Inflammatory macrophage (primary cell): ENCODE measurements around the gene HSF4.

Experiments used
- DNase-seq, 2 donors: peaks; one replicate each; pipeline ENCODE4 v3.0.0-alpha.2; 2020 to 2022

Gene HSF4

DNA sequence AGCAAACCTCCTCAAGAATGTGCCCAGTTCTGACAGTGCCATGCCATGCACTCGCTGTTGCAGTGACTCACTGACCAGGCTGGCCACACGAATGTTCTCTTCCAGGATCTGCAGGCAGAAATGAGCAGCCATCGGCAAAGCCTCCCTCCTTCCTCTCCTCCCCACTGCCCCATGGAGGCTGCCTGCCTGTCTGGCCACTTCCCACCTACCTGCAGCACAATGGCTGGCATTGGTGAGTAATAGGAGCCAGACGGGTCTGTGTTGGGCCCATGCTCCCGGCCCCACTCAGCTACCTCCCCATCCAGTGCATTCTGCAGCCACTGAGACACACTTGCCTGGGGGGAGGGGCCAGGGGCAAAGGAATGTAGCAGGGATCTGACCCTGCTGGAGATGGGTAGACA, 22.0 kb downstream of the HSF4 start:
- DNase-seq: no peak

- DNase-seq: no peak
These were observed 22.8 kb downstream of the HSF4 start for GRCh38 chr16:67187175-67187890.

- DNase-seq: no peak
These were observed 23.8 kb downstream of the HSF4 start for GRCh38 chr16:67188323-67188722.

- no peak for DNase-seq
These were observed 24.3 kb downstream of the HSF4 start for GRCh38 chr16:67188798-67189197.

DNA sequence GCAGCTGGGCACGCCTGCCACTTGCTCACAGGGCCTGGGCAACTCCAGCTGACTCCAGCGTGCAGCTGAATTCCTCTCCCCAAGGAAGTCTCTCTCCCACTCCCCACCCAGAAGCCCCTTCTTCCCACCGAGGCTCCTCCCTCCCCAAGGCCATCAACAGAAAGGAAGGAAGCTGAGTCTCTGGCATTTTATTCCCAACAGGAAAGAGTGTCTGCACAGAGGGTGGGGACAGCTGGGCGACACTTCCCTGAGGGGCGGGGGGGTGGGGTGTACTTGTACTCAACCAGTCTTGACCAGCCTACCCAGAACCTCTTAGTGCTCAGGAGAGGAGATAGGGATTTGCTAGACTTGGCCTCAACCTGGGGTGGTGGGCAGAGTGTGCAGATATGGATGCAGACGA, 25.5 kb downstream of the HSF4 start, which contains the start of gene EXOC3L1:
Gene EXOC3L1, minus strand, starts transcription at position 96 of the 400 bp plus-strand sequence. CDS start 460 bp downstream, outside the sequence.
- DNase-seq: no peak

DNA sequence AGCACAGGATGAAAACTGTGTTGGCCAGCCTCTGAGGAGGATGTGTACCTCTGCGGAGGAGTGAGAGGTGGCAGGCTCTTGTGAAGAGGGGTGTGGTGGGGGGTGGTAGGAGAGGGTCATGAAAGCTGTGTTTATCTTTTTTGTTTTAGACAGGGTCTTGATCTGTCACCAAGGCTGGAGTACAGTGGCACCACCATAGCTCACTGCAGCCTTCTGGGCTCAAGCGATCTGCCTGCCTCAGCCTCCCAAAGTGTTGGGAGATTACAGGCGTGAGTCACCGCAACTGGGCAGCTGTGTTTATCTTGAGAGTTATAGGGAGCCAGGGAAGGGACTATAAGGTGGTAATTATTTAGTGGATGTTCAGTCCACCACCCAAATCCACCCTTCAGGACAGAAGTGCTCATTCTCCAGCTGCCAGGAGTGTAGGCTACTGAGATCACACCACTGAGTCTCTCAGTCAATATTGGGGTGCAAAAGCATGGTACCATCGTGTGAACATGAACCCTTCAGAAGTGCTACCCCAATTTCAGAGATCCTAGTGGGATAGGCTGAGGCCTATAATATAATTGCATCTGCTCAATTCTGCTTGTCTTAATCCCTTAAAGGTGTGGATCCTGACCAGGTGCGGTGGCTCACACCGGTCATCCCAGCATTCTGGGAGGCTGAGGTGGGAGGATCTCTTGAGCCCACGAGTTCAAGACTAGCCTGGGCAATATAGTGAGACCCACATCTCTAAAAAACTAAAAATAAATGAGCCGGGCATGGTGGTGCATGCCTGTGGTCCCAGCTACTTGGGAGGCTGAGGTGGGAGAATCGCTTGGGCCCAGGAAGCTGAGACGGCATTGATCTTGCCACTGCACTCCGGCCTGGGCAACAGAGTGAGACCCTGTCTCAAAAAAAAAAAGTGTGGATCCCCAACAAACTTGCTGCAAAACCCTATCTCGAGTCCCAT, 26.2 kb downstream of the HSF4 start:
- DNase-seq: no peak

DNA sequence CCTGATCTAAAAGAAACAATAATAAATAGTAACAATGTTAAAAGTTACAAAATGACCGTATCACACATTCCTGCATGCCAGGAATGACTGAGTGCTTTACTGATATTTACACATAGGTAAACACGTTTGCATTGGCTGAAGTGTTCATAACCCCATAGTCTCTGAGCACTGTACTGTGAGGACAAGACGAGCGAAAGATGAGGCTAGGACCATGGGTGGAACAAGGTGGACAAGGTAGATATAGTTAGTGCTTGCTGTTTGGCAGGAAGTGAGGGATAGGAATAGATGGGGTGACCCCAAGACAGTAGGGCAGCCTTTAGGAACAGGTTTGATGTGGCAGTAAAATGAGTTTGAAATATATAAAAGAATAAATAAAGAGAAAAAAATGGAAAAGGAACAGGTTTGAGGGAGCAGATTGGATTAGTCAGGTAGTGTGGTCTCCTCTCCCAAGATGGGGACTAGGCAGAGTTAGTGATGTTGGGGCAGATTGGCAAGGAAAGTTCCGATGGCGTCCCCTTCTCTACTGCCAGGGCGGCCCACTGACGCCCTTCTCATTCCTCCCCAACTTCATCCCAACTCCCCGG, 27.0 kb downstream of the HSF4 start:
- no peak for DNase-seq

DNA sequence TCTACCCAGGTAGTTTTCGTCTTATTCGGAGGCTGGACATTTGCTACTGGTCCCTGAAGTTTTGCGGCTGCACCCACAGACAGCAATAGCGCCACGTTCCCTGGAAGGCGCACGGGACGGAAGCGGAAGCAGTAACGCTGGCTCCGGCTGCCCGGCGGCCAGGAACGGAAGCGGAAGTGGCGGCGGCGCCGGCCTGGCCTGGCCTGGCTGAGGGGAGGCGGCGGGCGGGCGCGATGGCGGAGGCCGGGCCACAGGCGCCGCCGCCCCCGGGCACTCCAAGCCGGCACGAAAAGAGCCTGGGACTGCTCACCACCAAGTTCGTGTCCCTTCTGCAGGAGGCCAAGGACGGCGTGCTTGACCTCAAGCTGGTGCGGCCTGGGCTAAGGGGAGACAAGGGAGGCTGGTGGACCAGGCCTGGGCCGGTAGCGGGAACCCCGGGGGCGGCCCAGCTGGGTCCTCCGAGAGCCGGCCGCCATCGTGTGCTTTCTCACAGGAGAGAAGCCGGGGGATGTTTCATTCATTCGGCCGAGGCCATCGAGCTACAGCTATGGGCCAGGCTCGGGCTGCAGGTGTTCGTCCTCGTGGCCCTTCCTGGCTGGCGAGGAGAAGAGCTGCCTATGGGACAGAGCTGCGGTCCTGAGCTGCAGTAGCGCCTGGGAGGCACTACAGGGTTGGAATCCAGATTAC, 27.6 kb downstream of the HSF4 start, which contains the start of gene E2F4:
Gene E2F4, plus strand, starts transcription at position 161 of the 687 bp plus-strand sequence. Its CDS starts 73 bp downstream, at position 234.
- peak; percentile 93 to 96 for DNase-seq

DNA sequence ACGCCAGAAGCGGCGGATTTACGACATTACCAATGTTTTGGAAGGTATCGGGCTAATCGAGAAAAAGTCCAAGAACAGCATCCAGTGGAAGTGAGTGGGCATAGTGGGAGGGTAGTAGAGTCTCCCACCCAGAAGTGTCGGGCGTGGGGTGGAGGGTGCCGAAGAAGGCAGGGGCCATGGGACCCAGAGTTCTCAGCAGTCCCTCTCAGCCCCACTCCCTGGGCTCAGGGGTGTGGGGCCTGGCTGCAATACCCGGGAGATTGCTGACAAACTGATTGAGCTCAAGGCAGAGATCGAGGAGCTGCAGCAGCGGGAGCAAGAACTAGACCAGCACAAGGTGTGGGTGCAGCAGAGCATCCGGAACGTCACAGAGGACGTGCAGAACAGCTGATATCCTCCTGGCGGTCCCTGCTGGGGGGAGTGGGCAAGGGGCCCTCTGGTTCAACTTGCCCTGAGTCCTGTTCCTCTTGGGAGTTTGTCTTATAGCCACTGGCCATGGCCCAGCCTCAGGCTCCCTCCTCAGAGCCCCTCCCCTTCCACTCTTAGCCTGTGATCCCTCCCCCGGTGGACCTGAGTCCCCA, 28.3 kb downstream of the HSF4 start:
- no peak for DNase-seq

DNA sequence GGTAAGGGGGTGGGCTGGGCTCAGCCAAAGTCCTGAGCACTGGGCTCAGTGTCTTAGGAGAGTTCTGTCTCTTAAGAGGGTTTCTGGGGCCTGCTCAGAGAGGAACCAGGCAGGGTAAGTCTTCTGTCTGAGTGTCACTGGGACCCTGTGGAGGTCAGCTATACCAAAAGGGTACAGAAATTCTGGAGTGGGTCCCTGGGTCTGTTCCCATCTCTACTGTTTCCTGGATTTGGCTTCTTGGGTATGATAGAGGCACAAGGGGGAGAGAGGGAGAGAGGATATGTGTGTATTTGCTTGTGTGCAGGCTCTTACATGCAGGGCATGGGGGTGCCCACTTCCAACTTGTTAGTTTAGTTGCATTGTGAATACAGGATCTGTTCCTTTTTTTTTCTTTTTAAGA, 29.0 kb downstream of the HSF4 start:
- DNase-seq: no peak

- no peak for DNase-seq
These were observed 29.7 kb downstream of the HSF4 start for GRCh38 chr16:67194260-67194659.

DNA sequence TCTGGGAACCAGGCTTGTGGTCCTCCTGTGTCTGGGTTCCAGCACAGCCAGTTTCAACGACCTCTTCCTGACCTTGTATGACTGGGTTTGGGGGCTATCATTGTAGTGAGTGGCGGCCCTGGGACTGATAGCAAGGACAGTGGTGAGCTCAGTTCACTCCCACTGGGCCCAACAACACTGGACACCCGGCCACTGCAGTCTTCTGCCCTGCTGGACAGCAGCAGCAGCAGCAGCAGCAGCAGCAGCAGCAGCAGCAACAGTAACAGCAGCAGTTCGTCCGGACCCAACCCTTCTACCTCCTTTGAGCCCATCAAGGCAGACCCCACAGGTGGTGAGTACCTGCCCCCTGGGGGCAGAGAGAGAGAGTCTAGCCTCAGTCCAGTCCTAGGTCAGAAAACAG, 31.1 kb downstream of the HSF4 start:
- DNase-seq: no peak

- DNase-seq: no peak
These were observed 32.3 kb downstream of the HSF4 start for GRCh38 chr16:67196881-67197280.

DNA sequence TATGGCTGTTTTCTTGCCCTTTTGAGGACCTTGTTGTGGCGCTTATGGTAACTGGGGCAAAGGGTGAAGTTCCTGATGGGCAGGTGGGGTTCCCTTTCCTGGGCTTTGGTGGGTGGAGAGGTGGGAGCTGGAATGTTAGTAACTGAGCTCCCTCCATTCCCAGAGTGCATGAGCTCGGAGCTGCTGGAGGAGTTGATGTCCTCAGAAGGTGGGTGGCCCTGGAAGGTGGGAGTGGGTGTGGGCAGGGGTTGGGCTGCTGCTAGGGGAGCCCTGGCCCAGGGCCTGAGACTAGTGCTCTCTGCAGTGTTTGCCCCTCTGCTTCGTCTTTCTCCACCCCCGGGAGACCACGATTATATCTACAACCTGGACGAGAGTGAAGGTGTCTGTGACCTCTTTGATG, 33.2 kb downstream of the HSF4 start:
- no peak for DNase-seq

GRCh38 chr16:67198238-67198734, 33.7 kb downstream of the HSF4 start:
- DNase-seq: peak; percentile 65 to 68

- DNase-seq: no peak
These were observed 34.7 kb downstream of the HSF4 start, which contains the start of gene ELMO3 for GRCh38 chr16:67199011-67199807. Gene ELMO3 (plus strand): TSS chr16:67199131. CDS start chr16:67199327, 196 bp downstream.

GRCh38 chr16:67199808-67200198, 35.3 kb downstream of the HSF4 start:
- DNase-seq: no peak

- DNase-seq: no peak
These were observed 35.9 kb downstream of the HSF4 start for GRCh38 chr16:67200491-67200890.

GRCh38 chr16:67201411-67202345, 37.1 kb downstream of the HSF4 start:
- no peak for DNase-seq

DNA sequence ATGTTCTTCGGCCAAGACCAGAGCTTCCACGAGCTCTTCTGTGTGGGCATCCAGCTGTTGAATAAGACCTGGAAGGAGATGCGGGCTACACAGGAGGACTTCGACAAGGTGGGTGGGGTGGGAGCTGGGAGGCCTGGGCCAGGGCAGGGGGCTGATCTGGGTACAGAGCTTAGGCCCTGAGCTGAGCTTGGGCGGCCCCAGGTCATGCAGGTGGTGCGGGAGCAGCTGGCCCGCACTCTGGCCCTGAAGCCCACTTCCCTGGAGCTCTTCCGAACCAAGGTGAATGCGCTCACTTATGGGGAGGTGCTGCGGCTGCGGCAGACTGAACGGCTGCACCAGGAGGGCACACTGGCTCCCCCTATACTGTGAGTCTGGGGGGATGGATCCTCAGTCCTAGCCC, 37.9 kb downstream of the HSF4 start:
- no peak for DNase-seq
